HEK293 (cell line): ENCODE results near the gene BAZ2B.

ENCODE experiments used
- CTCF ChIA-PET: fragments of 350-600 bp; formaldehyde crosslinking; extraction: SDS; loops from one replicate; lab custom pipeline; 2021; ENCODE audit warnings: antibody characterized with exemption; lab: Yijun Ruan, JAX
- POLR2A ChIA-PET: fragments of 300-600 bp; formaldehyde crosslinking; extraction: SDS; loops from one replicate; lab custom pipeline; 2020; ENCODE audit warnings: antibody characterized with exemption, inconsistent platforms; lab: Yijun Ruan, JAX
- H3K27ac ChIP-seq: fragments of 200-500 bp; sonication (Bioruptor generic); 2 replicates; pipeline ENCODE4 v1.5.1; 2014; ENCODE audit warnings: low read depth, low read length, control low read depth, inconsistent platforms; ENCODE audit errors: extremely low read depth
- H3K36me3 ChIP-seq, 2 experiments: fragments of 200-500 bp in 1 of 2; sonication (Bioruptor generic) in 1 of 2; 1 replicate in 1 of 2; 2 replicates in 1 of 2; pipeline ENCODE4 v1.5.1; 2014 to 2017; ENCODE audit warnings: inconsistent platforms in 2 of 2, low read length in 2 of 2; ENCODE audit not compliant: control insufficient read depth in 2 of 2, insufficient read depth in 1 of 2
- H3K4me1 ChIP-seq: fragments of 200-500 bp; sonication (Bioruptor generic); 2 replicates; pipeline ENCODE4 v1.5.1; 2014; ENCODE audit warnings: mild to moderate bottlenecking, low read length, inconsistent platforms; ENCODE audit not compliant: control insufficient read depth, insufficient read depth
- H3K4me3 ChIP-seq: 2 replicates; pipeline ENCODE4 v1.5.1; 2011; ENCODE audit warnings: low read depth, mild to moderate bottlenecking, control low read depth, low read length, moderate library complexity
- H3K9me3 ChIP-seq: fragments of 200-500 bp; sonication (Bioruptor generic); 2 replicates; pipeline ENCODE4 v1.5.1; 2014; ENCODE audit warnings: low read depth, low read length, inconsistent platforms; ENCODE audit not compliant: control insufficient read depth, insufficient read depth
- BCL11A ChIP-seq: fragments of 450-650 bp; formaldehyde crosslinking; IDR thresholded peaks from 2 replicates; pipeline ENCODE4 v1.5.1; 2016; ENCODE audit warnings: low read depth, missing biosample characterization, missing genetic modification characterization
- CTCF ChIP-seq: fragments of 450-650 bp; formaldehyde crosslinking; IDR thresholded peaks from 2 replicates; pipeline ENCODE4 v1.5.1; 2016; ENCODE audit warnings: missing biosample characterization, missing genetic modification characterization
- EGR2 ChIP-seq: fragments of 450-650 bp; formaldehyde crosslinking; IDR thresholded peaks from 2 replicates; pipeline ENCODE4 v1.5.1; 2016; ENCODE audit warnings: low read depth, missing biosample characterization, missing genetic modification characterization
- FEZF1 ChIP-seq: fragments of 450-650 bp; formaldehyde crosslinking; IDR thresholded peaks from 2 replicates; pipeline ENCODE4 v1.5.1; 2016; ENCODE audit warnings: missing biosample characterization, missing genetic modification characterization
- GLIS1 ChIP-seq: fragments of 450-650 bp; formaldehyde crosslinking; IDR thresholded peaks from 2 replicates; pipeline ENCODE4 v1.5.1; 2016; ENCODE audit warnings: missing biosample characterization, missing genetic modification characterization
- KLF8 ChIP-seq: fragments of 450-650 bp; formaldehyde crosslinking; IDR thresholded peaks from 2 replicates; pipeline ENCODE4 v1.5.1; 2016; ENCODE audit warnings: missing biosample characterization, missing genetic modification characterization
- SP3 ChIP-seq: fragments of 450-650 bp; formaldehyde crosslinking; IDR thresholded peaks from 2 replicates; pipeline ENCODE4 v1.5.1; 2016; ENCODE audit warnings: missing biosample characterization, missing genetic modification characterization
- SP7 ChIP-seq: fragments of 450-650 bp; formaldehyde crosslinking; IDR thresholded peaks from 2 replicates; pipeline ENCODE4 v1.5.1; 2016; ENCODE audit warnings: missing biosample characterization, missing genetic modification characterization
- TRIM28 ChIP-seq: IDR thresholded peaks from 2 replicates; pipeline ENCODE4 v1.6.1; 2011; ENCODE audit warnings: low read length, control low read depth, borderline replicate concordance
- ZBTB17 ChIP-seq: fragments of 450-650 bp; formaldehyde crosslinking; IDR thresholded peaks from 2 replicates; pipeline ENCODE4 v1.5.1; 2016; ENCODE audit warnings: missing biosample characterization, missing genetic modification characterization
- ZBTB21 ChIP-seq: fragments of 450-650 bp; formaldehyde crosslinking; IDR thresholded peaks from 2 replicates; pipeline ENCODE4 v1.5.1; 2017; ENCODE audit warnings: missing biosample characterization, missing genetic modification characterization
- ZBTB48 ChIP-seq: fragments of 450-650 bp; formaldehyde crosslinking; IDR thresholded peaks from 2 replicates; pipeline ENCODE4 v1.5.1; 2016; ENCODE audit warnings: missing biosample characterization, missing genetic modification characterization
- ZFP69B ChIP-seq: fragments of 450-650 bp; formaldehyde crosslinking; IDR thresholded peaks from 2 replicates; pipeline ENCODE4 v1.5.1; 2016; ENCODE audit warnings: missing biosample characterization, missing genetic modification characterization
- ZNF121 ChIP-seq: fragments of 450-650 bp; formaldehyde crosslinking; IDR thresholded peaks from 2 replicates; pipeline ENCODE4 v1.5.1; 2016; ENCODE audit warnings: missing biosample characterization, missing genetic modification characterization
- ZNF155 ChIP-seq: fragments of 450-650 bp; formaldehyde crosslinking; IDR thresholded peaks from 2 replicates; pipeline ENCODE4 v1.5.1; 2016; ENCODE audit warnings: missing biosample characterization, missing genetic modification characterization
- ZNF19 ChIP-seq: fragments of 450-650 bp; formaldehyde crosslinking; IDR thresholded peaks from 2 replicates; pipeline ENCODE4; 2016; ENCODE audit warnings: missing biosample characterization, missing genetic modification characterization, low read depth
- ZNF202 ChIP-seq: fragments of 450-650 bp; formaldehyde crosslinking; IDR thresholded peaks from 2 replicates; pipeline ENCODE4 v1.5.1; 2016; ENCODE audit warnings: missing biosample characterization, missing genetic modification characterization, borderline replicate concordance
- ZNF324 ChIP-seq: fragments of 450-650 bp; formaldehyde crosslinking; IDR thresholded peaks from 2 replicates; pipeline ENCODE4 v1.5.1; 2016; ENCODE audit warnings: missing biosample characterization, missing genetic modification characterization
- ZNF335 ChIP-seq: fragments of 450-650 bp; formaldehyde crosslinking; conservative IDR thresholded peaks from 2 replicates; pipeline ENCODE4 v1.5.1; 2016; ENCODE audit warnings: missing biosample characterization, missing genetic modification characterization
- ZNF501 ChIP-seq: fragments of 450-650 bp; formaldehyde crosslinking; IDR thresholded peaks from 2 replicates; pipeline ENCODE4 v1.5.1; 2016; ENCODE audit warnings: missing biosample characterization, missing genetic modification characterization
- ZNF585B ChIP-seq: fragments of 450-650 bp; formaldehyde crosslinking; IDR thresholded peaks from 2 replicates; pipeline ENCODE4 v1.5.1; 2016; ENCODE audit warnings: missing biosample characterization, missing genetic modification characterization
- ZNF626 ChIP-seq: fragments of 450-650 bp; sonication (Bioruptor Pico); formaldehyde crosslinking; IDR thresholded peaks from 2 replicates; pipeline ENCODE4 v1.5.1; 2018; ENCODE audit warnings: missing biosample characterization, missing genetic modification characterization, inconsistent platforms
- ZNF677 ChIP-seq: fragments of 450-650 bp; IDR thresholded peaks from 2 replicates; pipeline ENCODE4 v1.5.0; 2018; ENCODE audit warnings: missing biosample characterization, mild to moderate bottlenecking, missing genetic modification characterization, moderate library complexity
- ZNF747 ChIP-seq: fragments of 450-650 bp; formaldehyde crosslinking; IDR thresholded peaks from 2 replicates; pipeline ENCODE4 v1.5.1; 2016; ENCODE audit warnings: missing biosample characterization, missing genetic modification characterization
- ZSCAN16 ChIP-seq: fragments of 450-650 bp; formaldehyde crosslinking; IDR thresholded peaks from 2 replicates; pipeline ENCODE4 v1.5.1; 2016; ENCODE audit warnings: missing biosample characterization, missing genetic modification characterization
- TF ChIP-seq, protein P1 (sequence below): fragments of 450-650 bp; formaldehyde crosslinking; IDR thresholded peaks from 2 replicates; pipeline ENCODE4 v1.5.1; 2016; ENCODE audit warnings: missing biosample characterization, missing genetic modification characterization
- TF ChIP-seq, protein P2 (sequence below): fragments of 450-650 bp; formaldehyde crosslinking; IDR thresholded peaks from 2 replicates; pipeline ENCODE4 v1.5.1; 2016; ENCODE audit warnings: missing biosample characterization, missing genetic modification characterization, borderline replicate concordance

Gene BAZ2B

GRCh38 chr2:159286709-159287441, 329.5 kb downstream of the BAZ2B start (continued):
- TF ChIP-seq ZBTB48 (tag by site-specific recombination) (peak; percentile 76), ZNF626 (no peak), FEZF1 (peak; percentile 55), ZNF324 (tag by site-specific recombination) (no peak), SP7 (tag by site-specific recombination) (peak; percentile 24; the same call in 1 of the 2 replicates), GLIS1 (tag by site-specific recombination) (peak; percentile 44; the same call in 1 of the 2 replicates), CTCF (tag by site-specific recombination) (peak; percentile 73), ZNF677 (tag by site-specific recombination) (no peak), ZNF335 (peak; percentile 52), SP3 (tag by site-specific recombination) (peak; percentile 56), ZNF501 (tag by site-specific recombination) (peak; percentile 57; the same call in 1 of the 2 replicates), BCL11A (tag by site-specific recombination) (0 out of 2 replicates have a peak, but pooled peaks have one; percentile 11), ZBTB21 (tag by site-specific recombination) (0 out of 2 replicates have a peak, but pooled peaks have one; percentile 14)
- TF ChIP-seq, protein P1, sequence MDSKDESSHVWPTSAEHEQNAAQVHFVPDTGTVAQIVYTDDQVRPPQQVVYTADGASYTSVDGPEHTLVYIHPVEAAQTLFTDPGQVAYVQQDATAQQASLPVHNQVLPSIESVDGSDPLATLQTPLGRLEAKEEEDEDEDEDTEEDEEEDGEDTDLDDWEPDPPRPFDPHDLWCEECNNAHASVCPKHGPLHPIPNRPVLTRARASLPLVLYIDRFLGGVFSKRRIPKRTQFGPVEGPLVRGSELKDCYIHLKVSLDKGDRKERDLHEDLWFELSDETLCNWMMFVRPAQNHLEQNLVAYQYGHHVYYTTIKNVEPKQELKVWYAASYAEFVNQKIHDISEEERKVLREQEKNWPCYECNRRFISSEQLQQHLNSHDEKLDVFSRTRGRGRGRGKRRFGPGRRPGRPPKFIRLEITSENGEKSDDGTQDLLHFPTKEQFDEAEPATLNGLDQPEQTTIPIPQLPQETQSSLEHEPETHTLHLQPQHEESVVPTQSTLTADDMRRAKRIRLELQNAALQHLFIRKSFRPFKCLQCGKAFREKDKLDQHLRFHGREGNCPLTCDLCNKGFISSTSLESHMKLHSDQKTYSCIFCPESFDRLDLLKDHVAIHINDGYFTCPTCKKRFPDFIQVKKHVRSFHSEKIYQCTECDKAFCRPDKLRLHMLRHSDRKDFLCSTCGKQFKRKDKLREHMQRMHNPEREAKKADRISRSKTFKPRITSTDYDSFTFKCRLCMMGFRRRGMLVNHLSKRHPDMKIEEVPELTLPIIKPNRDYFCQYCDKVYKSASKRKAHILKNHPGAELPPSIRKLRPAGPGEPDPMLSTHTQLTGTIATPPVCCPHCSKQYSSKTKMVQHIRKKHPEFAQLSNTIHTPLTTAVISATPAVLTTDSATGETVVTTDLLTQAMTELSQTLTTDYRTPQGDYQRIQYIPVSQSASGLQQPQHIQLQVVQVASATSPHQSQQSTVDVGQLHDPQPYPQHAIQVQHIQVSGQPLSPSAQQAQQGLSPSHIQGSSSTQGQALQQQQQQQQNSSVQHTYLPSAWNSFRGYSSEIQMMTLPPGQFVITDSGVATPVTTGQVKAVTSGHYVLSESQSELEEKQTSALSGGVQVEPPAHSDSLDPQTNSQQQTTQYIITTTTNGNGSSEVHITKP (tag by site-specific recombination): peak; percentile 71
- TF ChIP-seq, all 188 proteins: peak for 23

DNA sequence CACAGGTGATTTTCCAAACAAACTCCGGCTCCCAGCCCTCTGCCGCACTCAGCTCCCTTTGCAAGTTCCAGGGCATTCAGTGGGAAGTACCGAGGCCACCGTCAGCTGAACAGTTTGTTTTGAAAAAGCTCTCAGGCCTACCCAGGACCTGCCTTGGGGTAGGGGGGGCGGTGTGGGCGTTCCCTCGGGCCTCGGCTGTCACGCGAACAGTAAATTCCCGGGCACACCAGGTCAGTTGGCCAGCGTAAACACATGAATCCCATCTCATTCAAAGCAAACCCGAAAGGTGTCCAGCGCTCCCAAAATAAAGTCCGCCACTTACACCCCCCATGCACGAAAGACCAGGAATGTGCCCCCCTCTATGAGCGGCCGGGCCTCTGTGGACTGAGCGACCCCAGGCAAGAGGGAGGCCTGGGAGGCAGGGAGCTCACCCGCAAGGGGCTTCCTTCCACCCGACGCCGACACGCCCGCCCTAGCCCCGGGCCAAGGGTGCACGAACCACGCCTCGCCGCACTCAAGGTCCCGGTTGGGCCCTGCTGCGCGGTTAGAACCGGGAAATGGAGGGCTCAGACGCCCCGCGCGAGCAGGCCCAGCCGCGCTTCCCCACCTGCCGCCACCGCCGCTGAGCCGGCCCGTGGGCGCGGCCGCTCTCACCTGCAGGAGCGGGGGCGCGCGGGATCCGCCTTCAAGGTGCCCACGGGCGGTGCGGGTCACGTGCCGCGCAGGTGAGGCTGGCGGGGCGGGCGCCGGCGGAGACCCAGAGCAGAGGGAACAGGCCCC, 330.2 kb downstream of the BAZ2B start, which contains the start of gene WDSUB1:
WDSUB1 (minus strand) TSS at position 775 of the 780 bp plus-strand sequence. CDS start 3,634 bp downstream, outside the sequence.
- H3K4me1 ChIP-seq: peaks cover 16% of the 10 kb centered on the region; the same call in 1 of the 2 replicates
- no peaks in the 10 kb centered on the region for H3K9me3 ChIP-seq
- peak within 1 kb of the TSS; percentile 87 for H3K27ac ChIP-seq
- H3K36me3 ChIP-seq: peaks cover 0 to 11% of the 10 kb centered on the region in 2 experiments; a peak in 2 of 3 replicates
- H3K4me3 ChIP-seq: peak within 1 kb of the TSS; percentile 90
- ChIA-PET POLR2A (interaction anchor here (0.9 to 1.7 kb wide), 5 partner anchors 12 to 426 kb away, joined by 3 to 12 read pairs (median 4); partner anchors contain the start of genes BAZ2B and MARCHF7), CTCF (interaction anchor here (1.0 kb wide), 1 partner anchor 100 kb away, joined by 3 read pairs; no protein-coding TSS in a partner anchor)
- TF ChIP-seq ZSCAN16 (tag by site-specific recombination) (no peak), EGR2 (peak; percentile 50; the same call in 1 of the 2 replicates), ZBTB17 (peak; percentile 29; the same call in 1 of the 2 replicates), ZNF202 (tag by site-specific recombination) (no peak), TRIM28 (no peak), ZFP69B (tag by site-specific recombination) (no peak), ZNF155 (tag by site-specific recombination) (no peak), ZNF677 (tag by site-specific recombination) (no peak), KLF8 (tag by site-specific recombination) (peak; percentile 65; the same call in 1 of the 2 replicates), ZNF585B (tag by site-specific recombination) (no peak), ZNF747 (tag by site-specific recombination) (no peak), ZNF121 (tag by site-specific recombination) (no peak), ZNF19 (tag by site-specific recombination) (no peak)
- TF ChIP-seq, protein P2, sequence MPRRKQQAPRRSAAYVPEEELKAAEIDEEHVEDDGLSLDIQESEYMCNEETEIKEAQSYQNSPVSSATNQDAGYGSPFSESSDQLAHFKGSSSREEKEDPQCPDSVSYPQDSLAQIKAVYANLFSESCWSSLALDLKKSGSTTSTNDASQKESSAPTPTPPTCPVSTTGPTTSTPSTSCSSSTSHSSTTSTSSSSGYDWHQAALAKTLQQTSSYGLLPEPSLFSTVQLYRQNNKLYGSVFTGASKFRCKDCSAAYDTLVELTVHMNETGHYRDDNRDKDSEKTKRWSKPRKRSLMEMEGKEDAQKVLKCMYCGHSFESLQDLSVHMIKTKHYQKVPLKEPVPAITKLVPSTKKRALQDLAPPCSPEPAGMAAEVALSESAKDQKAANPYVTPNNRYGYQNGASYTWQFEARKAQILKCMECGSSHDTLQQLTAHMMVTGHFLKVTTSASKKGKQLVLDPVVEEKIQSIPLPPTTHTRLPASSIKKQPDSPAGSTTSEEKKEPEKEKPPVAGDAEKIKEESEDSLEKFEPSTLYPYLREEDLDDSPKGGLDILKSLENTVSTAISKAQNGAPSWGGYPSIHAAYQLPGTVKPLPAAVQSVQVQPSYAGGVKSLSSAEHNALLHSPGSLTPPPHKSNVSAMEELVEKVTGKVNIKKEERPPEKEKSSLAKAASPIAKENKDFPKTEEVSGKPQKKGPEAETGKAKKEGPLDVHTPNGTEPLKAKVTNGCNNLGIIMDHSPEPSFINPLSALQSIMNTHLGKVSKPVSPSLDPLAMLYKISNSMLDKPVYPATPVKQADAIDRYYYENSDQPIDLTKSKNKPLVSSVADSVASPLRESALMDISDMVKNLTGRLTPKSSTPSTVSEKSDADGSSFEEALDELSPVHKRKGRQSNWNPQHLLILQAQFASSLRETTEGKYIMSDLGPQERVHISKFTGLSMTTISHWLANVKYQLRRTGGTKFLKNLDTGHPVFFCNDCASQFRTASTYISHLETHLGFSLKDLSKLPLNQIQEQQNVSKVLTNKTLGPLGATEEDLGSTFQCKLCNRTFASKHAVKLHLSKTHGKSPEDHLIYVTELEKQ (tag by site-specific recombination): no peak
